GM19238 (cell line): ENCODE results near the gene CALCOCO1.
"Not testable (repeated sequence)": the region's sequence is repeated elsewhere in the genome, so short reads cannot be mapped to it uniquely, and the experiment has no call there.

ENCODE experiments used
- DNase-seq: peaks from one replicate; pipeline ENCODE4 v3.0.0; 2011; ENCODE audit warnings: low spot score; ENCODE audit not compliant: insufficient read length

The CALCOCO1 gene, protein sequence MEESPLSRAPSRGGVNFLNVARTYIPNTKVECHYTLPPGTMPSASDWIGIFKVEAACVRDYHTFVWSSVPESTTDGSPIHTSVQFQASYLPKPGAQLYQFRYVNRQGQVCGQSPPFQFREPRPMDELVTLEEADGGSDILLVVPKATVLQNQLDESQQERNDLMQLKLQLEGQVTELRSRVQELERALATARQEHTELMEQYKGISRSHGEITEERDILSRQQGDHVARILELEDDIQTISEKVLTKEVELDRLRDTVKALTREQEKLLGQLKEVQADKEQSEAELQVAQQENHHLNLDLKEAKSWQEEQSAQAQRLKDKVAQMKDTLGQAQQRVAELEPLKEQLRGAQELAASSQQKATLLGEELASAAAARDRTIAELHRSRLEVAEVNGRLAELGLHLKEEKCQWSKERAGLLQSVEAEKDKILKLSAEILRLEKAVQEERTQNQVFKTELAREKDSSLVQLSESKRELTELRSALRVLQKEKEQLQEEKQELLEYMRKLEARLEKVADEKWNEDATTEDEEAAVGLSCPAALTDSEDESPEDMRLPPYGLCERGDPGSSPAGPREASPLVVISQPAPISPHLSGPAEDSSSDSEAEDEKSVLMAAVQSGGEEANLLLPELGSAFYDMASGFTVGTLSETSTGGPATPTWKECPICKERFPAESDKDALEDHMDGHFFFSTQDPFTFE

DNA sequence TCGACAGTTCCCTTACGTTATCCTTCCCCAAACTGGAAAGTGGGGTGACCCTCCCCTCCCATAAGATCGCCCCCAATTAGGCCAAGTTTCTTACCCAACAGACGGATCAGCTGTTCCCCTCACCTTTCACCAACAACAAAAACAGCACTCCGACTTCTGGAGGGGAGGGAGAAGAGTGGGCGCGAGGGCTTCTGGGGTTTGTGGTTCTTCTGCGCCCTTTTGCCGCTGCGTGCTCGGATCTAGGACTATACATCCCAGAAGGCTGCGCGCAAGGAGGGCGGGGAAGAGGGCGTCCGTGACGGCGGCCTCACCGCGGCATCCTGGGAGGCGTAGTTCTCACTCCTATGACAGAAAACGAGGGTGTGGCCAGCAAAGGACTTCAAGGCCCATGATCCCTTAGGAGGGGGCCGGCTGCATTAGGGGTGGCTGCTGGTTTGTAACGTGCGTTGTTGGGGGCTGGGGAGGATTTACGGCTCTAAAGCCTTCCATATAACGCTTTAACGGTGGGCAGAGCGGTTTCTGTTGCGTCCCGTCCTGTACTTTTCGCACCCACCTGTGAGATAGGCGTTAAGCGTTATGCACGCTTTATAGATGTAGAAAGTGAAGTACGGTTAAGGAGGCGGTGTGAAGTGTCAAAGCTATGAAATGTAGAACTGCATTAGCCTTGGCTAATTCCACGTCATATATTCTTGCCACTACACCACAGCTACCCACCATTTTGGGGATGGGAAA lies at the start of gene CALCOCO1:
TSS of gene CALCOCO1 (minus strand) at position 143 of the 732 bp plus-strand sequence. CDS start 2,210 bp downstream, outside the sequence.
- DNase-seq: peak; percentile 96

DNA sequence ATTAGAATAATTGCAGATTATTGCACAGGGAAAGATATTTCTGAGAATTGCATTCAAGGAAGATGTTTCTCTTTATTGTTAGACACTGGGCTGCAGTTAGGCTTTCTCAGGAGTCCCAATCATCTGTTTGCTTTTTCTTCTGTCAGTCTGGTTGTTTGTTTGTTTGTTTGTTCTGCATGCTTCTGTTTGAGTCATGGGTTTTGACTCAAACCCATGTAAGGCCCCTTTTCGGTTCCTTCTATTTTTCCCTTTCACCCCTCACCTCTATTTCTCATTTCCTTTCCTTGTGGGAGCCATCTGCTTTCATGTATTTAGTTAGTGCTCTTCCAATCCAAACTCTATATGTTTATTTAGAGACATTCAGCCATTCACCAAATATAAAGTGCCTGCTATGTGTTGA lies 49.6 kb upstream of the CALCOCO1 start:
- no peak for DNase-seq

DNA sequence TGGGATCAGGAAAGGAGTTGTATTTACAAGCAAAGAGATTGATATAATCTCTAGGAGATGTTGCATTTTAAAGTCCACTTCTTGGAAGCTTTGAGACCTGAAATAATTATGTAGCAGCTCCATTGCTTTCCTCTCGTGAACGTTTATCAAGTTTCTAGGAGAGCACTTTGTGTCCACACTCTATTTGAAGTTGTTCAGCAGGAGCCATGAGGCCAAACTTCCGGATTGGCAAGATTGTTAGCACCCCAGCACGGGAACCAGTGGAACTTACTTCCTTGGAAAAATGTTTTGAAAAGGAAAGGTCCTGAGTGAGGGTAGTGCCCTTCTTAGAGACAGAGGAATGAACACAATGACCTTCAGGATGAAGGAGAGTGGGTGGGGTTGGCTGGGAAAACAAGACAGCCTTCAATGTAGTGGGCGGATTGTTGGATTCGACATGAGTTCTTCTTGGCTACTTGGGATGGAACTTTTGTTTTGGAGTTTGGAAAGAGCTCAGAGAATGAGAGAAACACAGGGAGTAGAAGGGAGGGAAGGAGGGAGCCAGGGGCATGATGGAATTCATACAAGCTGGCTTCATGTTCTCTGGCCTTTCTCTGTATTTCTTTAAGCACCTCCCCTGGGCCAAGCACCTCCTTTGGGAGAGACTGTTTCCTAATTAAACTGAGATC lies 48.4 kb upstream of the CALCOCO1 start:
- DNase-seq: no peak

DNA sequence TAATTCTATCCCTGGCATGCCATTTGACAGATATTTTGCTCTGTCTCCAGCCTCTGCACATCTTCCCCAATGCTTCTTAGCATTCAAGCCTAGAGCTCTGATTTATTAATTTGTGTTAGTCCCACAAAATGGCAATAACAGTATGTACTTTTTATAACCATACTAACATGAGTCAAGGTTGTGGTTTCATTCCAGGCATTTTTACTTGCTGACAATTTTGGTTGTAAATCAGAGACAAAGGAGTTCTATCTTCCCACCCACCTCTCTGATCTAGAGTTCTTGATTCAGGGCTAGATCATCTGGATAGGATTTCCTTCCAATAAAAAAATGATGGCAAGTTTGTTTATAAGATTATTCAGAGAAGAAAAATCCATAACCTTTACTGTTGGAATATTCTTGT lies 43.0 kb upstream of the CALCOCO1 start:
- DNase-seq: no peak

DNA sequence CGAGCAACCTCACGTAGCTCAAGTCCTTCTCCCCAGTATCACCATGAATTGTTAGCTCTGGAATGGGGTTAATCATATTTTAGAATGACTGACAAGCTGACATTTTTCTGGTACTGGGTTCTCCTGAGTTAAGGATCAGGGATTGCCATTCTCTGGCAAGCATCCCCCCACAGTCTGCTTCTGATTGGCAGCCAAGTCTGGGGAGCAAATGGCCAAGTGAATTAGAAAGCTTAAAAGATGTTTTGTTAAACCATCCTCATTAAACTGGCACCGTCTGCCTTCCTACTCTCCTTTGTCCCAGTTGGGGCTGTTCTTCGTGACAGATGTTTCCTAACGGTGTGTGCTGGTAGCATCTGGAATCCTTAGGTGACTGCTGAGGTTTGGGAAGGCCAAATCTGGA lies 41.7 kb upstream of the CALCOCO1 start:
- no peak for DNase-seq

DNA sequence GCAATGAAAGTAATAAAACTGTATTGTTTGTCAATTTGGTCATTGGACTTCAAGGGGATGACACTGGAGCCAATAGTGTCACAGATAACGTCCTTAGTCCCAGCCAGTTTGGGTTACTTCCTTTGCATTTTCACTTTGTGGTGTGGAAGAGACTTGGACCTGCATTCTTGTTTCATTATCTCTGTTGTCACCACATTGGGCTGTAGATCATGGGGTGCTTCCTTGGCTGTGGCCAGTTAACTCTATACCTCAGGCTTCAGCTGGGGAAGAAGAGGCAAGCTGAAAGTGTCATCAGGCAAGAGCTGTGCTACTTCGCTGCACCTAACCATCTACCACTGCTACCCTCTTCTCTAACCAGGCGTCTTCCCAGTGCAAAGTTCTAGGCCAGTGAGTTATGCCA lies 39.6 kb upstream of the CALCOCO1 start:
- DNase-seq: no peak

DNA sequence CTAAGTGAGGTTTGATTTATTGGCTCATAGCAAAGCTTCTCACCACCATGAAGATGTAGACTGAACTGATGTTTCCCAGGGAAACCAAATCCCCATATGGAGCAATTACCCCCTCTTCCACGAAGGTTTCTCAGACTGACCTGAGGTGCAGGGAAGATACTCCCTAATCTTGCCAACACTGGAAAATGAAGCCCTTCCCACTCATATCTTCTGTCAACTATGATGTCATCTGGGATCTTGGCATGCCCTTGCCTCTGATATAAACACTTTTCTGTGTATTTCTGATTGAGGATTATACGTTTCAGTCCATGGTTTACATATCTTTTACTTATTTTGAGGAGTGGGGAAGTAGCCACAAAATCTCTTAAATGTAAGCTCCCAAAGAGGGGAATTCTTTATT lies 38.6 kb upstream of the CALCOCO1 start:
- no peak for DNase-seq

DNA sequence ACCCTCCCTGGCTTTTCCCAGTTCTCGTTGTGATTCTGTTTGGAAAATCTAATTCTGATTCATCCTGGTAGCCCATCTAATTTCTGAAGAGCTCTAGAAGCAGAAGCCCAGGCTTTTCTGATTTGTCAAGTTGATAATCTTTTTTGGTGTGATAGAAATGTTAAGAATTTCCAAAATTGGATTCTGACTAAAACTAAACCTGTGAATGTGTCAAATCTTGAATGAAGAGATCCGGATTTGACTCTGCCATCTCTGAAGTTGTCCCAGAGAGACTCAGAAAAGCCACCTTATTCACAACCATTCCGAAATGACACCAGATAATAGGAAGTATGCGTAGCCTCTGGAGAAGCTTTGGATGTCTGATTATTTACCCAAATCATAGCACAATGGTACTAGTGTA lies 37.4 kb upstream of the CALCOCO1 start:
- DNase-seq: no peak

DNA sequence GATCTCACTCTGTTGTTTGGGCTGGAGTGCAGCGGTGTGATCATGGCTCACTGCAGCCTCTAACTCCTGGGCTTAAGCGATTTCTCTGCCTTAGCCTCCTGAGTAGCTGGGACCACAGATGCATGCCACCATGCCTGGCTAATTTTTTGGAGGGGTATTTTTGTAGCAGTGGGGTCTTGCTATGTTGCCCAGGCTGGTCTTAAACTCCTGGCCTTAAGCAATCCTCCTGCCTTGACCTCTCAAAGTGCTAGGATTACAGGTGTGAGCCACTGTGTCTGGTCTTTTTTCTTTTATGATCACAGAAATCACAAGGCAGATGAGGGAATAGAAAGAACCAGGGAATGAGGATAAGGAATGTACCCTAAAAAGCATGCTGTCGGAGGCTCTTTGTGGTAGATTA lies 35.5 kb upstream of the CALCOCO1 start:
- DNase-seq: not testable (repeated sequence)

DNA sequence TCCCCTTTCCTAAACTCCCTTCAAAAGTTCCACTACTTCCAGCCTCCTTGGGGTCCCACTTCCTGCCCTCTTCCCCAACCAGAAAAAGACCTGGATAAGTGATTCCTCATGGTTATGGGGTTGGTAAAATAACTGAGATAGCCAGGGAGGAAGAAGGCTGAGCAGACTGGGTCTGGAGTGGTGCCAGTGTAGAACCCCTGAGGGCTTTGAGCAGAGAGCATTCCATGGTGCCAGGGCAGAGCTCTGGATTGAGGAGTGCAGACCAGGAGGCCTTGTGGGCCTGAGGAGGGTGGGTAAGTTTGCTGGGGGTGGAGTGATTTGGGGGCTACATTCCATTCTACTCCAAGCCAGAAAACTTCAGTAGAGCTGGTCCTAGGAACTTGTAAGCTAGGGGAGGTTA lies 34.1 kb upstream of the CALCOCO1 start:
- no peak for DNase-seq

DNA sequence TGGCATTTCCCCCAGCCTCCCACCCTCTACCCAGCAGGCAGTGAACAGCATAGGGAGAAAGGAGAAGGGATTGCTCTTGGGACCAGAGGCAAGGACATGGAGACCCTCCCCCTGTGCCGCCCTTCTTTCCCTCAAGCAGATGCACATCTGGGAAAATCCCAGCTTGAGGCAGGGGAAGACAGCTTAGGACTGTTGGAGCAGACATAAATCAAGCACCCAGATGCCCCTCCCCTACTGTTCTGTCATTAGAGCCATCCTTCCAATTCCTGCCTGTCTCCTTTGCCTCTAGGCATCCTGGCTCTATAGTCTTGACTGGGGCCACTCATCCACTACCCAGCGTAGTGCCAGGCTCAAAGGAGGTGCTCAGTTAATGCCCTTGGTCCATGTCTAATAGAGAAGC lies 32.0 kb upstream of the CALCOCO1 start:
- DNase-seq: no peak

DNA sequence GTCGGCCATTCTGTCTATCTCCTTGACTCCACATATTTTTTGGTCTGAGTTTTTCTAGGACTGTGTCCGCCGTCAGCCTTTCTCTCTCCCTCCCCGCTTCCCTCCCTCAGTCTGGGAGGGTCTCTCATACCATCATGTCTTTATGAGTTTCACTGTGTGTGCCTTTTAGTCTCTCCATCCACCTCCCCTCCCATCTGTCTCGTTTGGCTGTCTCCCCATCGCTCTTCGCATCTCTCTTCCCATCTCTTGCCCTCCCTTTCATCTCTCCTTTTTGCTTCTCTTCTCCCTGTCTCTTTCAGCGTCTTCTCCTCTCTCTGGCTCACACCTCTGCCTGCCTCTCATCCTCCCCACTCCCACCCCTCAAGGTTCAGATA lies 31.5 kb upstream of the CALCOCO1 start:
- DNase-seq: no peak

DNA sequence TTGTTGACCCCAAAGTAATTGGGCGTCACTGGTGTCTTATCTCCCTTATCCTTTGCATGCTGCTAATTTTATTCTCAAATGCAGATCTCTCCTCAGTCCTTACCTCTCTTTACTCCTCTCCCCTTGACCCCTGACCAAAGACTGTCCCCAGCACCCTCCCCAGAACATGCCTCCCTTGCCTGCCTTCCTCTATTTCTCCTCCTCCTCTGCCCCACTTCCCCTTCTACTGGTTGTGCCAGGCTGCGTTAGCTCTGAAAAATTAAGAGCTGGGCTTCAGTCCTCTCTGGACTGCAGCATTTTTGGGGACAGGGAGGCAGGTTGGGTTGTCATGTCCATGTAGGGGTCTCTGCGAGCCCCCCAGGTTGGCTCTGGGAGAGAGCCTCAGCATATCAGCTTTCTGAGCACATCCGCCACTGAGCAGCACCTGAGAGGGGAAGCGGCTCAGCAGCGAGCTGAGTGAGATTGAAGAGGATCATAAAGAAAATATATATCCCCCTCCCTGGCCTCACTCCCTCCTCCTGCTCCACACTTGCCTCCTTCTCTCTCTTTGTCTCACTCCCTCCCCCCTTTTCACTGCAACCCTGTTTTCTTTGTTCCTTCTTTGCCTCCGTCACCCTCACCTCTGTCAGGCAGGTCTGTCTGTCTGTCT lies 31.0 kb upstream of the CALCOCO1 start:
- no peak for DNase-seq

DNA sequence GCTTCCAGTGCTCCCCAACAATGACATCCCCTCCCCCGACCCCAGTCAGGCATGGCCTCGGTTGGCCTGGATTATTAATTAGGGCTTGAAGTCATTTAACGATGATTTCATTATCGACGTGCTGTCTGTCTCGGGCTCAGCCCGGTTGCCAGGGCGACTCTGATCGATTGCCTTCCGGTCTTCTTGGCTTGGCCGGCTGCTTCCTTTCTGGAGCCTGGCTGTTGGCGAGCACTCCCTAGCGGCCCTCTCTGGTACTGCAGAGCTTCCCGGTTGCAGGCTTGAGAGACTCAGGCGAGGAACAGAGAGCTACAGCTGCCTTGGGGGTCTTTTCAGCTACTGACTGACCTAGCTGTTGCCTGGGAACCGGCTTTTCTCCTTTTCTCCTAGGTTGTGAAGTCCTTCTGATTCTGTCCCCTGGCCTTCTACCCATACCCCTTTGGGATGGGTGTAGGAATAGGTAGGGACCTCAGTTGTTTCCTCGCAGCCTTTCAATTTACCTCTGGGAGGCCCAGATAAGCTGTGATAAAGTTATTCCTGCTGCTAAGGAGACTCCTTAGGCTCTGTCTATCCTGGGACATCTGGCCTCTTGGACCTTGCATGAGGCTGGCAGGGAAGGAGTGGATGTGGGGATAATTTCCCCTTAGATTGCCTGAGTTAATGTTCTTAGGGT lies 30.0 kb upstream of the CALCOCO1 start:
- peak; percentile 90 for DNase-seq

DNA sequence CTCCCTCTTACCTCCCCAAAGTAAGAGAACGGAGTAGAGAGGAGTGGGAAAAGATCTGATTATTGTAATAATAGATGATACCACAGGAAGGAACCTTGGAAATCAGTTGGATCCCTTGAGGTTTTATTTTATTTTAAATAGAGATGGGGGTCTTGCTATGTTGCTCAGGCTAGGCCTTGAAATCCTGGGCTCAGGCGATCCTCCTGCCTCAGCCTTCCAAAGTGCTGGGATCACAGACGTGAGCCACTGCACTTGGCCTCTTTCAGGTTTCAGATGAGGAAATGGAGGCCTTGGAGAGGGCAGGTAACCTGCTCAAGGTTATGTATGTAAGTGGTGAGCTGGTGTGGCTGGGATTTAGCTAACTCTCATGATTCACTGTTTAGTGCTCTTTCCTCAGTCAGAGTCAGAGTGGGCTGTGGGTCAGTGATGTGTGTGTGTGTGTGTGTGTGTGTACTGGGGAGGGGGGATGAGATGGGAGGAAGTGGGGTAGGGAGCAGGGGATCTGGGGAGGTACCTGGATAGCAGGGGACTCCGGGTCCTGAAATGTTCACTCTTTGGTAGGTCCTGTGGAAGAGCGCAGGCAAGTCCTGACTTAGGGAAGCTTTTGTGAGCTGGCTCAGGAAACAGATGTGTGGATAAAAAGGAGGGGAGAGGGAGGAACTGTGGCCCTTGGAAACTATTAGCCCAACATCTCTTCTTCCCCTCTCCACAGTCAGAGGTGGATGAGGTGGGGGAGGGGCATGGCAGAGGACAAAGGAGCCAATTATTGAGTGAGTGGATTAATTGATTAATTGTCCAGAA lies 29.2 kb upstream of the CALCOCO1 start:
- no peak for DNase-seq

DNA sequence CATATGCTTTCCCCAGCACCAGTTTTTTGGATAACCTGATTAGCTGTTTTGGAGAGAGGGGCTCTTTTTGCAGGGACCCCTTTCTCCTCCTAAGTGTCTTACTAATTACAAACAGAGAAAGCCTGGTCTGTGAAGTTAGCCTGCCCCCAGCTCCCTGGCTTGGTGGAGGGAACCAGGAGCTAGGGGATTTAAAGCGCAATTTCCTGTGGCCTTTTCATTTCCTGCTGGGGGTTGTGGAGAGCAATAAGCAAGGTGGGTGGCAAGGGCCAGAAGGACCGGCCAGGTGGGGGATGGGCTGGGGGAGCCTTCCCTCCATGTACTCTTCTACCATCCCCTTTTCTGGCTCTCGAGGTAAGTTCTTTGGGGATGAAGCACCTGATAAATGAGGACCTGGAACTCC lies 28.6 kb upstream of the CALCOCO1 start:
- no peak for DNase-seq

DNA sequence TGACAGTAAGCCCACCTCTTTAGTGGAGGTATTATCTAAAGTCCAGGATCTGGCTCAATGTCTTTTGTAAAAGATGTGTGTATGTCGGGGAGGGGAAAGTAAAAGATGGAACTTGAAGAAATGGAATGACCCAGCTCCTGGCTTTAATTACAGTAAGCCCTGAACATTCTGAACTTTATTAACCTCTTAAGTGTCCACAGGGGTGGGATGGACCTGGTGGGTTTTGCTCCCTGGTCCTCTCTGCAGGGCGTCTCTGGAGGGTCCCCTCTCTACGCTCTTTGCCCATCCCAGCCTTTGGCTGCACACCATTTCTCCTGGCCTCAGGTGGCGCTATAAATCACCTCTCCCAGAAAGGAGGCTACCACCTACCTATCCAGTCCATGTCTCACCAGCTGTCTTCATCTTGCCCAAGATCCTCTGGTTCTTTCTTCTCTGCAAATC lies 28.2 kb upstream of the CALCOCO1 start:
- no peak for DNase-seq

DNA sequence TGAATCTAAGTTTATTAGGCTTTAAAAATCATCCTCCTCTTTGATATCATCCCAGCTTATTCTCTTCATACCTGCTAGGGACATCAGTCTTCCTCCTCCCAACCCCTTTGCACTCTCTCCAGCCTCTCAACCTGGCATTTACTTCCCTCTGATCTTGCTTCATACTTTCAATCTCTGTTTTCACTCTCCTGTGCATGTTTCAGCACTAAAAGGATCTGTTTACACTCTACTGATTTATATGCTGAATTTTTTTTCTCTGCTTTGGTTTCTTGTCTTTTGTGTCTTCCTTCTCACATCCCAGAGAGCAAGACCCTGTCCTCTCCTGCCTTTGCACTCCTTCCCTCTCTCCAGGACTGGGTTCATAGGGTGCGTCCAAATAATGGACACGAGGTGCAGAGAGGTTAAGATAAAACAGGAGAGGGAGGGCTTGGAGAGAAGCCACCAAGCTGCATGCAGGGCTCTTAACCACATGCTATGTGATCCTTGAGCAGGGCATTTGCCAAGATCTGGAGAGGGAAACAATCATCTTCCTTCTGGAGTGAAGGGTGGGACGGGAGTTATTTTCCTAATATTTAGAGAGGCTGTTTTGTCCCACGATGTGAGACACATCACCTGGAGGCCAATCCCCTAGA lies 27.5 kb upstream of the CALCOCO1 start:
- no peak for DNase-seq

DNA sequence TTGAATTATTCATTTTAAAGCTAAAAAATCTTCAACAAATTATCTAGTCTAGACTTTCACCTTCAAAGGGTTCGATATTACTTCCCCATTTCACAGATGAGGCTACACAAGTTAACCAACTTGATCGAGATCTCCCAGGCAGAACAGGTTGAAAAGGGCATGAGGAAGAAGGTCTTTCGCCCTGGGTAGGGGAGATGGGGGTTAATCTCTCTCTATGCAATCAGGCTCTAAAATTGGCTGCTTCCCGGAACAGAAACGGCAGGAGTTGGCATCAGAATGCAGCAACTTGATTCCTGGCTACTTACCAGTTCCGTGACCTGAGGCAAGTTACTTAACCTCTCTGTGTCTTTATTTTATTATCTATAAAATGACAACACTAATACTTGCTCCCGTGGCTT lies 26.9 kb upstream of the CALCOCO1 start:
- DNase-seq: no peak
